HG03097 (cell line): ENCODE measurements around the gene YTHDC1.
"Not testable (repeated sequence)": the region's sequence is repeated elsewhere in the genome, so short reads cannot be mapped to it uniquely, and the experiment has no call there.

ENCODE experiments used
- ATAC-seq: cut with Tn5 transposase; IDR thresholded peaks from one replicate; pipeline ENCODE4 v1.9.1; 2021; ENCODE audit not compliant: unreplicated experiment, low FRiP score

Gene YTHDC1

DNA sequence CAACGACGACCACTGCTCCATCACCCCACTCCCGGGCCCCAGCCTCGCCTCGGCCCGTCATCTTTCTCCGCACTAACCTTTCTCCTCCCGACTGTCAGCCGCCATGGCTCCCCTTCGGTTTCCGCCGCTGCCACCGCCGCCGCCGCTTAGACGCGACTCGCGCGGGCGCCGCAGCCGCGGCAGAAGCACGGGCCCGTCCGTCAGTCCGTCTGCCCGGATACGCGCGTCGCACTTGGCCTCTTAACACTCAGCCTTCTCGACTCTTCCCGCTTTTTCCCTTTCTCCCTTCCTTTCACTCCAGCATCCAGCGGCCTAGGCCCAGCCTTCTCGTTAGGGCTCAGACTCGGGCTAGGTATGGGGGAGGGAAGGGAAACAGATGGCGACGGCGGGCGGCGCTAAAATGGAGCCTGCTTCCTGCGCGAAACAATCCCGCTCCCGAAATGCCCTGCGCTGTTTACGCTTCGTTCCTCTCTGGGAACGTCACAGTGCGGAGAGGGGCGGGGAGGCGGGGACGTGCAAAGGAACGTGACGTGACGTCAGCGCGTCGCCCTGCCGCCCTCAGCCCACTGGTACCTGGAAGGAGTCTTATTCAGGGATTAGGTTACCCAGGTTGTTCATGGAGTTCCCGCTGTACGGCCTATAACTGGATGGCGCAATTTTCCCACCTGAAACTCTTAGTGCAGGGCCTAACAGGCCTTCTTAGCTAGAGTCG lies at the start of gene YTHDC1:
TSS of gene YTHDC1 (minus strand) at position 442 of the 712 bp plus-strand sequence. CDS start at position 105, 337 bp downstream.
- ATAC-seq: peak; percentile 94

- no peak for ATAC-seq
Measured at GRCh38 chr4:68399306-68399705, 49.4 kb upstream of the YTHDC1 start.

- ATAC-seq: no peak
Measured at GRCh38 chr4:68396756-68397155, 46.9 kb upstream of the YTHDC1 start.

DNA sequence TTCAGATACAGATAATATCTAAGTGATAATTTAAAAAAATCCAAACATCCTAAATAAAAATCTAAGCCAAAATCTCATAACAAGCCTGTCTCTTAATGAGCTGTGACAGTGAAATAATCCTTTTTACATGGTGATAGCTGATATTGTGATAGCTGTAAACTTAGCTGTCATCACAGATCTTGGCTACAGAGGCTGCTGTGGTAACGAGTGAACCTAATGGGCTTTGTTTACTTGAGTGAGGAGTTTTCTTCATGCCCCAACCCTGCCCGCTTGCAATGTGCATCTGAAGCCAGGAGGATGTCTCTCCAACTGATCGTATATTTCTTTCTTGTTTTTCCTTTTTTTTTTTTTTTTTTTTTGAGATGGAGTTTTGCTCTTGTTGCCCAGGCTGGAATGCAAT lies 41.5 kb upstream of the YTHDC1 start:
- no peak for ATAC-seq

GRCh38 chr4:68390205-68390935 lies 40.5 kb upstream of the YTHDC1 start:
- ATAC-seq: no peak

DNA sequence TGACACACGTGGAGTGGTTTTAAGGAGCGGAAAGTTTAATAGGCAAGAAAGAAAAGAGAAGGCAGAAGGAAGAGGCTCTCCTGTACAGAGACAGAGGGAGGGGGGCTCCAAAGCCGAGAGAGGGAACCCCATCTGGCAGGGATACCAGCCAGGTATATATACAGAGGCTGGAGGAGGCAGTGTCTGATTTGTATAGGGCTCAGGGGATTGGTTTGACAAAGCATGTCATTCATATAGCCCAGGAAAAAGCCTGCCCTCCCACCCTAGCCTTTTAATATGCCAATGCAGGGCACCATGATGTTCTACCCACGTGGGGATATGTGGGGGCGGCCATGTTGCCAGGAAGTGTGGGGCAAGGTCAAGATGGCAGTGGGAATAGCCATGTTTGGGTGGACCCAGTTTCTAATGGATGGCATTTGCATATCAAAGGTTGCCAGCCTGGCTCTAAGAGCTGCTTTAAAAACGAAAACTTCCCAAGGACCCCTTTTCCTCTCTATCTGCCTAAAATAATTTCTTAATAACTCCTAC lies 39.6 kb upstream of the YTHDC1 start:
- ATAC-seq: not testable (repeated sequence)

DNA sequence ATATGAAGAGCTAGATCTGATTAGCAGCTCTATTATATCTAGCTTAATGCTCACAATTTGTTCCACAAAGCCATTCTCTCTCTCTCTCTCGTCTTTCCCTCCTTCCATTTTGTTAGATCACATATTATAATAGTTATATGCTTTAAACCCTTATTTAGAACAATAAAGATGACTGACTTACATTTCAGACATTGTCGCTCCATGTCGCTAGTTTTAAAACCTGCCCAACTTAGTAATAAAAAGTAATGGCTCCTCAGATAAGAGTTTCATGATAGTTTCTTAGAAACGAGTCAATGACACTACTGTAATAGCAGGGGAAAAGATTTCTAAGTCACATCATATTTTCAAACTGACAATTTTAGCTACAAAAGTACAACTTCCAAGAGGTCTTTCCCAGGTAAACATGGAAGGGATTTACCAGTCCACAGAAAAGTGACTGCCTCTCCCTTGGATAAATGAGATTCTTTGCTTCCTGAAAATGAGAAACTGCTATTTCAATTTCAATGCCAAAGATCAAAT lies 38.5 kb upstream of the YTHDC1 start:
- ATAC-seq: no peak

DNA sequence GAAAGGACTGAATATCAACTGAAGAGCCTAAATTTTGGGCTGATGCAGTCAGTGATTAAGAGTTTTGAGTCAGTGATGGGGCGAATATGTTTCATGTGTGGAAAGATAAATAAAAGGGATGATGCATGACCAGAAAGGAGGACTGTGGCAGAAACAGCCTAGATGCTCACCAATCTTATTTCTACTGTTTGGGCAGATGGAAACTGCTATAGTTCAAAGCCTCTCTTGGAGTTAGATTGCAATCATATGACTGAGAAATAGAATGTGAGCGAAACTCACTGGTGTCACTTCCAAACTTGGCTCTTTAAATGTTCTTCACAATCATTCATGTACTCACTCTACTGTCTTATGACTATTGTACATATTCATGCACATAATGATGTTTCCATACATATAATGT lies 35.4 kb upstream of the YTHDC1 start:
- ATAC-seq: no peak

- no peak for ATAC-seq
Measured at GRCh38 chr4:68383115-68383514, 33.2 kb upstream of the YTHDC1 start.

GRCh38 chr4:68378226-68378625 lies 28.3 kb upstream of the YTHDC1 start:
- ATAC-seq: no peak

DNA sequence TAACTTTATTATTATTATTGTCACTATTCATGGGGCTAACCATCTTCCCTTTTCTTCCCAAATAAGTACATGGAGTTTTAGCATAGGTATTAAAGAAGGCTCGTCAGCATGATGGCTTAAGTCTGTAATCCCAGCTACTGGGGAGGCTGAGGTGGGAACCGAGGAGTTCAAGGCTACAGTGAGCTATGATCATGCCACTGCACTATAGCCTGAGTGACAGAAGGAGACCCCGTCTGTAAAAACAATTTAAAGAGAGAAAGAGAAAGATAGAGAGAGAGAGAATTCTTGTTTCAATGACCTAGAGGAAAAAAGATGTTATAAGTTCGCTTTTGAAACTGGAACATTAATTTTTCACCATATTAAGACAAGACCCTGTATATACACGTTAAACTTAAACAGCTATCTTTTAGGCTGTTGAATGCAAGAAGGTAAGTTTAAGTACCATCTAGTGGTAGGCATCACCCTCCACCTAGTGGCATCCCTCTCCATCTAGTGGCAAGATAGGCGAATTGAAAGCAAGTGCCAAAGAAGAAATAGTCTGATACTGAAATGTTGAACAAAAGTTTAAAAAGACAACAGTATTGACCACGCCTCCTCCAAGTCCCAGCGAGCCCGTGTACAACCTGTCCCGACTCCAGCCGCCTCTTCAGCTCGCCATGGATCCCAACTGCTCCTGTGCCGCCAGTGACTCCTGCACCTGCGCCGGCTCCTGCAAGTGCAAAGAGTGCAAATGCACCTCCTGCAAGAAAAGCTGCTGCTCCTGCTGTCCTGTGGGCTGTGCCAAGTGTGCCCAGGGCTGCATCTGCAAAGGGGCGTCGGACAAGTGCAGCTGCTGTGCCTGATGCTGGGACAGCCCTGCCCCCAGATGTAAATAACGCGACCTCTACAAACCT lies 26.0 kb upstream of the YTHDC1 start:
- ATAC-seq: peak; percentile 80

DNA sequence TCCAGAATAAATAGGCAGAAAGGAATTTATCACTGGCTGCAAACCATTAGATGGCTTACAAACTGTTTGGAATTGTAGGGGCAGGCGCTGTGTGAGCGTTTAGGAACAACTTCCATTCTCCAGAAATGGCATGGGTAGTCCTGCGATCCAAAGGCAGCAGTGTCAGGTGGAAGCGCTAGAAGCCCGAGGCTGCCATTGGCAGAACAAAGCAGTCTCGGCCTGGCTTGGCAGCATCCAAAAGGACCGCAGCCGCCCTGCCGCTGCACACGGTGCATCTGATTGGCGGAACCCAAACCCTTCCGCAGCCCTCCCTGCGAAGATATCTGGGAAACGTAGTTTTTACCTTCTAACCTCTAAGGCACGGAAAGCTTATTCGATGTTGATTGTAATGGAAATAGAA lies 23.6 kb upstream of the YTHDC1 start:
- ATAC-seq: peak; percentile 93

DNA sequence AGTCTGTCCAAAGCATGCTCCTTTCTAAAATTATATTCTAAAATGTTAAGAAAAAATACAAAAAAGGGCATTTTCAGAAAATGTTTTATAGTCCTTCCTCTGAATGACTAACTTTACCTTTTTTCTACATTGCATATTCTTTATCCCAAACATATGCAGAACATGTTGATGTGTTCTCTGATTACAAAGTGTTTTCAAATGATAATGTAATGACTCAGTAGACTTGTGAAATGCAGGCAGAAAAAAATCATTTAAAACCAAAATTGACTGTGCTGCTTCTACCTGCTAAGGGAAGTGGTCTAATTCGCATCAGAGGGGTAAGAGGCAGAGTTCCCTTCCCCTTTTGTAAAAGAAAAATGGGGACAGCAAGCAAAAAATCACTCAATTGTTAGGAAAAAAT lies 22.7 kb upstream of the YTHDC1 start:
- ATAC-seq: no peak

DNA sequence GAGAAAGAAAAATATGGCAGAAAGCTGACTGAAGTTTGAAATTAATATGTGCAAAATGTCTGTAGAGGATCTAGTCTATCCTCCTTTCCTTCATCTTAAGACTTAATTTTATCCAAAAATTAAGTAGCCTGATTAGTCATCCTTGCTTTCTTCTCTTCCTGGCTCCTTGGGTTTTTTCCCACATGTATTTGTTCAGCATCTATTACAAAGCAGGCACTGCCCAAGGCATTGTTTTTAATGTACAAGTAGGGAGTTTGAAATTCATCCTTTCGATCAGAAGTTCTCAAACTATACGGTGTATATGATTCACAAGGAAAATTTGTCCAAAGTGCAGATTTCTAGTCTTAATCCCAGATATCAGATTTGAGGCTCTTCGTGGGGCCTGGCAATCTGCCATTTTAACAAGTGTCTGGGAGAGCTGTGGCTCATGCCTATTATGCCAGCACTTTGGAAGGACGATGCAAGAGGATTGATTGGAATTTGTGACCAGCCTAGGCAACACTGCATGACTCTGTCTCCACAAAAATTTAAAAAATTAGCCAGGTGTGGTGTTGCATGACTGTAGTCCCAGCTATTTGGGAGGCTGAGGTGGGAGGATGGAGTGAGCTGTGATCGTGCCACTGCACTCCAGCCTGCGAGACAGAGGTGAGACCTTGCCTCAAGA lies 19.4 kb upstream of the YTHDC1 start:
- ATAC-seq: no peak

DNA sequence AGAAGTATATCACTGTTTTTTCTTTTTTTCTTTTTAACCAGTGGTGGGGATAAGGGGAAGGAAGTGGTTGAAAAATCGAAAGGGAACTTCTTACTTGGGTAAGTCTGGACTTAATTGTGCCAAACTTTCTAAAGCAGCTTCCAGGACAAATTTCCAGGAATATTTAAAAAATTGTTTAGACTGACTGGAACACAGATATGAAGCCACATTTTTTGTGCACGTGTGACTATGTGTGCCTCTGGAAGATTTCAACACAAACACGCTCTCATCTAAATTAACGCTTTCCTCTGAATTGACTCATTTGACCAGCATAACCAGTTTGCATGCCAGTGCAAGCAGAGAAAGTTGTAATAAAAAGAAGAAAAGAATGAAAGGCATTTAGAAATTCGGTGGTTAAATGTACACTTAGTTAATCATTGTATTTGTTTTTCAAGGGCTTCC lies 18.8 kb upstream of the YTHDC1 start:
- ATAC-seq: no peak

DNA sequence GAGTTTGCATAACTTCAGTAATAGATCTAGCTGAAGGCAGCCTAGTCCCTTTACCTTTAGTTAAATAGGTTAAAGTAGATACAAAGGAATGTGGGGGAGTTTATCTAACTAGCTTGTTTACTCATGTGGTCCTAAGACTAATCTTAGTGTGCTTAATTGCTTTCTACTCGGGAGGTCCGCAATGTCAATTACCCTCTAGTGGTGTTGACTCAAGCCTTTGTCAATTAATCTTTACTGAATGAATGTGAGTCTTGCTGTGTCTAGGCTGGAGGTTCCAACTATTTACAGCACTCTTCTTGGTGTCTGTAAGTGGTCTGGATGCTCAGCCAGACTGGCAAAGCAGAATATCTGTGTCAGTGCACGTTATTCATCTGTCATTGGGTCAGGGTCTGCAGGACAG lies 17.9 kb upstream of the YTHDC1 start:
- ATAC-seq: no peak

DNA sequence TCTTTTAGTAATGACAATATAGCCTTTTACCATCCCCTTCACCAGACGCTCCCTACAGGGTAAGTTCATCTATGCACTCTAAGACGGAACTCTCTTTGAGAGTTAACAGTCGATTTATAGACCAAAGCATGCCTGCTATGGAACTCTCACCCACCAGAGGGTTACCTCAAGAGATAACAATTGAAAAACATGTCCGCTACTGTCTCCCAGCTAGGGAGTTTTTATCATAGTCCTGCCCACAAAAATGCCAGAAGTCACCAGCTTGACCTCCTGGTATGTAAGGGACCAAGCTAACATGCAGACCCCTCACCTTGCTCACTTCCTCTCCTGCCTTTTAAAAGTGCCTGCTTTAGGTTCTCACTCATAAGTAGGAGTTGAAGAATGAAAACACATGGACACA lies 16.7 kb upstream of the YTHDC1 start:
- no peak for ATAC-seq

DNA sequence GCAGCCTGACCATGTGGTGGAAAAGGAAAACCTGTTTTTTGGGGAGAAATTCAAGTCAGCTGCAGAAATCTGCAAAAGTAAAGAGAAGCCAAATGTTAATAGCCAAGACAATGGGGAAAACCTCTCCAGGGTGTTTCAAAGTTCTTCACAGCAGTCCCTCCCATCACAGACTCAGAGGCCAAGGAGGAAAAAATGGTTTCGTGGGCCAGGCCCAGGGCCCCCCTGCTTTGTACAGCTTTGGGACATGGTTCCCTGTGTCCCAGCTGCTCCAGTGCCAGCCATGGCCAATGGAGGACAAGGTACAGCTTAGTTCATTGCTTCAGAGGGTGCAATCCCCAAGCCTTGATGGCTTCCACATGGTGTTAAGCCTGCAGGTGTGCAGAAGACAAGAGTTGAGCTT lies 15.2 kb upstream of the YTHDC1 start:
- no peak for ATAC-seq

GRCh38 chr4:68361146-68361589 lies 11.3 kb upstream of the YTHDC1 start:
- ATAC-seq: no peak
